GM10266 (cell line): ENCODE results near the gene MTX3.

Experiments
- DNase-seq: peaks from one replicate; pipeline ENCODE4 v3.0.0; 2012; ENCODE audit errors: extremely low spot score
- CTCF ChIP-seq: IDR thresholded peaks from 2 replicates; pipeline ENCODE4 v1.5.1; 2012; ENCODE audit warnings: mild to moderate bottlenecking, low read depth; ENCODE audit not compliant: control insufficient read depth, insufficient read depth; ENCODE audit errors: missing control alignments

The MTX3 gene

GRCh38 chr5:79983618-79984017, 7.4 kb downstream of the MTX3 start:
- no peak for TF ChIP-seq CTCF
- DNase-seq, result no peak

- TF ChIP-seq CTCF, result no peak
- no peak for DNase-seq
Measured at GRCh38 chr5:79982136-79982535, 8.9 kb downstream of the MTX3 start.

GRCh38 chr5:79976759-79977515, 14.1 kb downstream of the MTX3 start:
- DNase-seq, result no peak
- TF ChIP-seq CTCF, result no peak

GRCh38 chr5:79975422-79975821, 15.6 kb downstream of the MTX3 start:
- no peak for DNase-seq
- TF ChIP-seq CTCF, result no peak

GRCh38 chr5:79974886-79975285, 16.2 kb downstream of the MTX3 start:
- no peak for DNase-seq
- no peak for TF ChIP-seq CTCF

- no peak for TF ChIP-seq CTCF
- no peak for DNase-seq
Measured at GRCh38 chr5:79973996-79974395, 17.1 kb downstream of the MTX3 start.

GRCh38 chr5:79973511-79973910, 17.6 kb downstream of the MTX3 start:
- TF ChIP-seq CTCF, result no peak
- DNase-seq, result no peak
